GM18909 (cell line): ENCODE data around the gene PLEKHA8.

Source experiments
- ATAC-seq: cut with Tn5 transposase; IDR thresholded peaks from one replicate; pipeline ENCODE4 v1.9.1; 2021; ENCODE audit warnings: mild to moderate bottlenecking; ENCODE audit not compliant: unreplicated experiment, poor library complexity

Gene PLEKHA8

GRCh38 chr7:30136743-30137485 lies 108.7 kb downstream of the PLEKHA8 start:
- no peak for ATAC-seq

DNA sequence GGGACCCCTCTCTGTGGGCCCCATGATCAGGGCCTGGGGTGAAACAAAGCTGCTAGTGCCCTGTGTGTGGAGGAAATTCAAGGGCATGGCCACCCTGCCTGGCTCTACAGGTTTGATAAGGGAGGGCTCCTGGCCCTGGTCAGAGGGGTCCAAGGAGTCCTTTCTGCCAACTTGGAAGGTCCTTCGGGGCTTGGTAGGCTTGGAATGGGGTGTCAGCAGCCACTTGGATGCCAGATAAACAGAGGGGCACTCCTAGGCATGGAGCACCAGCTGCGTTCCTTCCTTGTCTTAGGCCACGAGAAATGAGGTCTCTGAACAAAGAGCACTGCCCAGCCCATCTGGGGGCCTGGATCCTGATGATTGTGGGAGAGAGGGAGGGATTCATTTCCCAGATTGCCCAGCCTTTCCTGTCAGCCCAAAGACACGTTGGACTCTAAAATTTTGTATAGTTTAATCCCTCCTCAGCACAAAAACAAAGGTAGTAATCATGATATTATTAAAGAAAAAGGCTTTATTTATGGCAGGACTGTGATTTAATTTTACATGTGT lies 111.7 kb downstream of the PLEKHA8 start:
- no peak for ATAC-seq

DNA sequence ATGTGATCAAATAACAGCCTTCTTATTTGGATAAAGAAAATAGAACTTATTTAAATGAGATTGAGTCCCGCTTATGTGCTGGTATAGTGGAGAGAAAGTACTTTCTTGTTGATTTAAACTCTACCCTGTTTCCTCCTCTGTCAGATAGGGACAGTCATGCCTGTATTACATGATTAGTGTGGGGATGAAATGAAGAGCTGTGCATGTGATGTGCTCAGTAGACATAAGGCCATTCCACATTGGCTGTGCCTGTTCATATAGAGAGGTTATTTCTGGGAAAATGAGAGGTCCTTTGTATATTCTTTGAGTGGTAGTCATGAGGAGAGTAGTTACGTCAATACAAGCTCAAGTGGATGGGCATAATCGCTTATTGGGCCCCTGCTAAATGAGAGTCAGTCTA lies 112.2 kb downstream of the PLEKHA8 start:
- no peak for ATAC-seq

DNA sequence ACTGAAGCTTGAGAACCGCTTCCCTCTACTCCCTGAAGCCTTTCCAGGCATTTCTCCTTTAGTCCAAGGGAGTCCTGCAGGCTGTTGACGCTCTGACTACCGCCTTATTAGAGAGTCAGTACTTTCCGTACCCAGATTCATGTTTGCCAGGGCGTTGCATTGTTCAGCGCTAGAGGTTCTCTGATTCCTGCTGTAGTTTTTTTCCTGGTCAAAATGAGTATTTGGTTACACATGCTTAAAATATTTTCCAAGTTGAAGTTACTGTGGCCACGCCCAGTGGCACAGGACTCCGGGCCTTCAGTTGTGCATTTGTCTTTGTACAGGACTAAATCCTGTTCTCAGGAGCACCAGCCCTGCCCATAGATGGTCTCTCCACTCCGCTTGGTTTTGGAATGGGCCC lies 114.5 kb downstream of the PLEKHA8 start:
- no peak for ATAC-seq

GRCh38 chr7:30143748-30144251 lies 115.6 kb downstream of the PLEKHA8 start:
- no peak for ATAC-seq

DNA sequence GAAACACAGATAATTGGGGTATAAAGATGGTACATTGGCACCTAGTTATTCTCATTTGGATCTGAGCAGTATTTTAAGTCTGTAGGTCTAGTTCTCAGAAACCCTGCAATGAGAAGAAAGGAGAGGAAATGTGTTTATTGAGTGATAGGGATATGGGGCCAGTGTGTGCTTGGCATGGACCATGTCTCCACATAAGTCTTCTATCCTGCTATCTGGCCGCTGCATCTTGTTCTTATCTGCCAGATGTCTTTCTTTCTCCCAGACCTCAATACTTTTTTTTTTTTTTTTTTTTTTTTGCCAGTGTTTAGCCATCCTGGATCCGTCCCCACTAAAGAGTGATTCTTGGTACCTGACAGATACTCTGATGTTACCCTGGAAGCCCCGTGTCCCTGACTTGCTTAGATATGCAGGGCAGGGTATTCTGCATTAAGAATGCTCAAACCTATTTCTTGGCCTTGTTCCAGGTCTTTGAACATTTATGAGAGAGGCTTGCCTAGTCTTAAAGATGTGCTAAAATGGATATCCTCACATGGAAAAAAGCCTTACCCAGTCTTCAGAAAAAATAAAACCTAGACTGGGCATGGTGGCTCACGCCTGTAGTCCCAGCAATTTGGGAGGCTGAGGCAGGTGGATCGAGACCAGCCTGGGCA lies 116.6 kb downstream of the PLEKHA8 start:
- ATAC-seq, result no peak

DNA sequence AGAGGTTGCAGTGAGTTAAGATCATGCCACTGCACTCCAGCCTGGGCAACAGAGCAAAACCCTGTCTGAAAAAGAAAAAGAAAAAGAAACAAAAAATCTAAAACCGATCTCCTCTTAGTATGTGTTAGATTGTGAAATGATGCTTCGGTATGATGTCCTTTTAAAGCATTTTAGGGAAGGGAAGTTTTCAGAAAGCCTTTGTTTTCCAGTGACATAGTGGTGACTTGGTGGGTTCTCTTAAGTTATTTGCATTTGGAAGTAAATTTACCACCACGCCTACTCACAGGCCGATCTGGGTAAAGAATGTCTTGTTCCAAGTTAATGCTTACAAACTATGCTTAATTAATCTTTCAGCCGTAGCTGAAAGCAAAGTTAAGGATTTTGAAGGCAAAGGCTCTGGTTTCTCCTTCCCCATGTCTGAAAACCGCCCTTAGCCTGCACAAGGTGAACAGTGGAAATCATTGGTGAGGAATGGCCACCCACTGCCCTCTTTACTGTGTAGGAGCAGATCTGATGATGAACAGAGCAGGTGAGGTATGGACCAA lies 117.3 kb downstream of the PLEKHA8 start:
- no peak for ATAC-seq

- no peak for ATAC-seq
Measured at GRCh38 chr7:30146127-30146612, 118.0 kb downstream of the PLEKHA8 start.

DNA sequence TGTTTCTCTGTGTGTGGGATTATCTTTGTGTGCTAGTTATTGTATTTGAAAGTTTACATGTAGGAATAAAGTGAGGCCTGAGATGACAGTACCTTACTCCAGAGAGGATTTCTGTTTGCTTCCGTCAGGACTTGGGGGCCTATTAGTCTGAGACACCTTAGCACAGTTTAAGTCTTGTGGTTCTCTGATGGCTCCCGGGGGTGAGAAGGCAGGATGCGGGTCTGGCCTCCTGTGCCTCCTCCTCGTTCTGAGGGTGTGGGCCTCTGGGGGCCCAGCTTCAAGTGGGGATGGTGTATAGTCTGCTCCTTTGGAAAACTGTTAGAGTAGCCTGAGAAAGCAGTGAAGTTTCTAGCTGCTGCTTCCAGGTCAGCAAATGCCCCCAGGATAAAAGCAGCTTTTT lies 119.0 kb downstream of the PLEKHA8 start:
- no peak for ATAC-seq

DNA sequence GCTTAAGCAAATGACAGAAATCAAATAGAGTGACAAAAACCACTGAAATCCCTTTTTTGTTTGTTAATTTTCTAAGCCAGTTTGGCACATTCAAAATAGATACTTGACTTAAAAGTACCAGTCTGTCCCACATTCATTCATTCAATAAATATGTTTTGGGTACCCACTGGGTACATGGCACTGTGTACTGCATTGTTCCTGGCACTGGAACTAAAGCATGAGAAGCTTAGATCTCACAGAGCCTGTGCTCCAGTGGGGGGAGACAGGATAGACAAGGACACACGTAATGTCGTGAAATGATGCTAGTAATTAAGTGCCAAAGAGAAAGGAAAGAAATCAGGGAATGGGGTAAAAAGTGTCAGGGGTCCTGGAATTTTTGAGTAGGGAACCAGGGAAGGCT lies 119.6 kb downstream of the PLEKHA8 start:
- ATAC-seq, result no peak

- no peak for ATAC-seq
Measured at GRCh38 chr7:30148426-30148825, 120.2 kb downstream of the PLEKHA8 start.

DNA sequence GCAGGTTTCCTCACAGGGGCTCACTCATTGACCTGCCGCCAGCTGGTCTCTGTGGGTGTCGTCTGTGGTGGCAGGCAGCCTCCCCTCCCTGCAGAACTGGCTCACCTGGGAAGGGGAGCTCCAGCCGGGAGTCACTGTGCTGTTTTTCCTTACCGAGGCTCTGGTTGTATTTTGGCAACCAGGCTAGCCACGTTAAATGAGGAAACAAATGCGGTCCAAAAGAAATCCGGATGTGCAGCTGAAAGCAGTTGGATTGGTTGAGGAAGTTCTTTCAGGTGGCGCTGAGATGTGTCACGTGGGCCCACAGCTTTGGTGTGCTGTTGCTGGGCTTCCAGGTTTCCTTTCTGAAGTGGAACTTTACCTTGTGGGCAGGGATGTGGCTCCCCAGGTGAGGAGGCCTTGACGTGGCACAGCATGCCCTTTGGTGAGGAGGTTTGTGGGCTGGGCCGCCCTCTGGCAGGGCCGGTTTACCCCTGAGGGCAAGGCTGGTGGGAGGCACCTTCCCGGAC lies 120.8 kb downstream of the PLEKHA8 start:
- no peak for ATAC-seq

DNA sequence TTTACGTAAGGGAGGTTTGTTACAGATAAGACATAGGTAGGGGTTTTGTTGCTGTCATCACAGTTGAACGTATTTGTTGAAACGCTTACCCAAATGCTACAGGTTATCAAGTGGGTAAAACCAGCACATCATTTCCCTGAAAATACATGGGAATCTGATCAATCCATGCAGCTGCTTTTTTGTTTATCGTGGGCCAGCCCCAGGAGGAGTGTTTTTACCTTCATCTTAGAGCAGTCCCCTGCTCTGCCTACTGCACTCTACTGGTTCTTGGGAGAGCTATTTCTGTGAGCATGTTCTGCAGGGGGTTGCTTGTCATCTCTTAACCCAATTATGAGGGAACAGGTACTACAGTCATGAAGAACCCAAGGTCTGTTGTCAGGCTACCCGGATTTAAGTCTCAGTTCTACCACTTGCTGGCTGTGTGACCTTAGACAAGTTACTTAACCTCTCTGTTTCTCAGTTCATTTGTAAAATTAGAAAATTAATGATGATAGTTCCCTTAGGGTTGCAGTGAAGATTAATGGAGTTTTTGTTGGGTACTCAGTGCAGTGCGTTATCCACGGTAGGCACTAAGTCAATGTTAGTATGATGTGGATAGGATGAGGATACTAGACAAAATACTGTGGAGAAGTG lies 121.5 kb downstream of the PLEKHA8 start:
- no peak for ATAC-seq

- no peak for ATAC-seq
Measured at GRCh38 chr7:30150711-30151110, 122.5 kb downstream of the PLEKHA8 start.

DNA sequence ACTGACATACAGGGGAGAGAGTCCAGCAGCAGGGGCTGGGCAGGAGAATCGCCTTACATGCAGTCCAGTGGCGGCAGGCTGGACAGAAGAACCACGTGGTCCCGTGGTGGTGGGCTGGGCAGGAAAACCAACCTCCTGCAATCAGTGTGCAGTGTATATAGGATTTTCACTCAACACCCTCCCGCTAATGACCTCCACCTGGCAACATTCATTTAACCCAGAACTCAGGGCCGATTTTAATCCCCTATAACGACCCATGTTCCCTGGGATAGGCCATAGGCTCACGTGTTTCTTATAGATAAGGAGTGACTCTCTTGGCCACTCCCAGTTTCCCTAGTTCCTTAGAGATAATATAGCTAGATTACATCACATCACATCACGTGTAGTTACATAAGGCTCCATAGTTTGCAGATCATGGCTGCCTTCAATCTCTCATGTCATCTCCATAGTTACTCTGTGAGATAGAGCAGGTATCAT lies 125.9 kb downstream of the PLEKHA8 start:
- no peak for ATAC-seq

DNA sequence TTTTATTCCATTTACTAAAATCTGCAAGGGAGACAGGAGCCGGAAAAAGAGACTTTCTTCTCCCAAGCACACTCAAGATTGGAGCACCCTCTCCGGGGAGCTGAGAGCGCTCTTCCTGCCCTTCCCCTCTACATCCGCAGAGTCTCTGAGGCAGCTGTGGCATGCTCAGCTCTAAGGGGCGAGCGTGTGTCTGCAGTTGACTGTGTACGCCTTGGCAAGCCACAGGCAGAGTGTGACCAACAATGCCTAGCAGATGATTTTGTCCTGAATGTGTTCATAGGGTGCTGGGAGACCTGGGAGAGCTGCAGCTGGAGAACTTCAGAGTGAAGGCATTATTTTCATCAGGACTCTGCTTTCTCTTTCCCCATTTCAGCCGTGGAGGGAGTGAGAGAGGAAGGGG lies 127.3 kb downstream of the PLEKHA8 start:
- no peak for ATAC-seq

- ATAC-seq, result no peak
Measured at GRCh38 chr7:30157204-30157603, 129.0 kb downstream of the PLEKHA8 start.

DNA sequence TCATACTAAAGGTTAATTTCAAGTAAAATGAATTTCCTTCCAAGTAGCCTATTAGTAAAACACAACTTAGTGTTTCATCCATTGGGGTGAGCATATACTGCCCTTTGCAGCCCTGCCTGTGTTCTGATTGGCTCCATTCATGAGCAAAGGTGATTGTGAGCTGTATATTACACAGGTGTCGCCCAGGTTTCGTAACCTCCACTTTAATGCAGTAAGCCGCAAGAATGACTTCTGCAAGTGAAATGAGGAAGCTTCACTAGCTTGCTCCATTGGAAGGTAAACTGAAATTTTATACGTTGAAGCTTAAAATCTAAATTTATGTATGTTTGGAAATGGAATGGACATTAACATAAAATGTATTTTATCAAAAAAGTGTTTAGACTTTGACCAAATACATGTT lies 131.0 kb downstream of the PLEKHA8 start:
- no peak for ATAC-seq

DNA sequence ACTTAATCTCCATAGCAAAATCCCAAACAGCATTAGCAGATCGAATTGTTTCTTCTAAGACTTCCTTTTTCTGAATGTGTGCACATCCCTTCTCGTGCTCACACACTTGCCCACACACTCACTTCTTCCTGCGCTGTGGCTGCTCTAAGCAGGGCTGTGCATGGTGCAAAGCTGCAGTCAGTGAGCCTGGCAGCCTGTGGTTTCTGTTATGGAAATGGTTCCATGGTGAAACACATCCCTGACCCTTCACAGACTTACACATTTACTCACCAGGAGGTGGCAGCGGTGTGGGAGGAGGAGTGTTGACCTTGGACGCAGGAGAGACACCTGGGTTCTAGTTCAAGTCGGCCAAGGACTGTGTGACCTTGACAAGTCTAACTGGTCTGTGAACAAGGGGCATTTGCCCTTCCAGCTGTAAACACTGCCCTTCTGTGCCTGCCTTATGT lies 131.5 kb downstream of the PLEKHA8 start:
- ATAC-seq, result peak; percentile 22

GRCh38 chr7:30160329-30160728 lies 132.1 kb downstream of the PLEKHA8 start:
- ATAC-seq, result no peak
